ENCODE data around the gene PIWIL1.

The PIWIL1 gene

DNA sequence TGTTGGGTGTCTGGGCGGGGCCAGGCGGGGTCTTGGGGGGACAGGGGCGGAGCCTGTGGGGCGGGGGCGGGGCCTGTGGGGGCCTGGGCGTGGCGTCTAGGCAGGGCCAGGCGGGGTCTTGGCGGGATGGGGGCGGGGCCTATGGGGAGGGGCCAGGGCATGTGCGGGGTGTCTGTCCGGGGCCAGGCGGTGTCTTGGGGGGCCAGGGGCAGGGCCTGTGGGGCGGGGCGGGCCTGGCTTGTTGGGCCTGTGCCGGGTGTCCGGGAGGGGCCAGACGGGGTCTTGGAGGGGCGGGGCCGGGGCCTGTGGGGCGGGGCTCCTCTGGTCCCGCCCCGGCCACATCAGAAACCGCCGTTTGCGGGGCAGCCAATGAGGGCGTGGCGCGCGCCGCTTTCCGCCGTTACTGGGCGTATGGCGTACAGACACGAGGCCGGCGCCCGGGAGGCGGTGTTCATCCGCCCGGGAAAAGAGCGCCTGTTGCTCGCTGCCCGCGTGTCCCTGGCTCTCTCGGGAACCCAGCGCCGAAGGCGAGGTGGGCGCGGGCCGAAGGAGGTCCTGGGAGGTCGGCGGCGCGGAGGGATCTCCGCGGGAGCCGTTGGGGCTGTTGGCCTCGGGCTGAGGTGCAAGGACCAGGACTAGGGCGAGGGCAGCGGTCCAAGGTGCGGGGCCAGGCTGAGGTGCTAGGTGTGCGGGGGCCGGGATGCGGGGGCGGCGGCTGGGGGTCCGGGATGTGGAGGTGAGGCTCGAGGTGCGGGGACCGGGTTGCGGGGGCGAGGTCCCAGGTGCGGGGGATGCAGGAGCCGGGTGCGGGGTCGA is at the start of gene PIWIL1:
TSS of gene PIWIL1 (plus strand) at position 400 of the 816 bp plus-strand sequence. CDS start 4,705 bp downstream, outside the sequence.
- DNase-seq, result no peak

DNA sequence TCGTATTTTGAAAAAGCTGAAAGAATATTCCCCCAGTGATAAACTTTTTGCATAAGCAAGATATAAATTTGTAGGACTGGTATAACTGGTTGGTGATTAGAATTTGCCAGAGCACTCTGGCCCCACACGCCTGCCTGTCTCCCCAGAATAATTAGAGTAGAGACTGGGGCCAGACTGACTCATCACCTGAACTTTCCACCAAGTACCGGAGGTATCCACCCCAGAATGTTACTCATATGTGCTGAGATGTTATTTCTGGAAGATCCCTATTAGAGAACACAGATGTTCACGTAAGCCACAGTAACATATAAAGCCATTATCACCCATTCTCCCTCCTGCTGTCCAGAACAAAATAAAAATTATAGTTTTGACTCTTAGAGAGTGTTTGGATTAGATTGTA is 49.5 kb upstream of the PIWIL1 start:
- DNase-seq, result no peak

DNA sequence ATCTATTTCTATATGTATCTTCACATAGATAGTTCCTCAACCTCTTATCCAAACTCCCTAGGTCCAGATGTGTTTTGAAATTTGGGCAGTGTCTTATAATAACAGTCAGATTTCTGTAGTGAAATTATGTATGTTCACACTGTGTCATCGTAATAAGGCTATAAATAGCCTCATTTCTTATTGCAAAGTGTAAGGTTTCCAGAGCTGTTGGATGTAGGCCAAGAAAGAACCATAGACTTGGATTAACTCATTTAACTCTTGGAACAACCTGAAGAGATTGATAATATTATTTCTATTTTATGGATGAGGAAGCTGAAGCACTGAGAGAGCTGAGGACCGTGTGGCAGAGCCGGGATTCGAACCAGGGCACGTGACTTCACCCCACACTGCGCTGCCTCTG is 49.0 kb upstream of the PIWIL1 start:
- no peak for DNase-seq

DNA sequence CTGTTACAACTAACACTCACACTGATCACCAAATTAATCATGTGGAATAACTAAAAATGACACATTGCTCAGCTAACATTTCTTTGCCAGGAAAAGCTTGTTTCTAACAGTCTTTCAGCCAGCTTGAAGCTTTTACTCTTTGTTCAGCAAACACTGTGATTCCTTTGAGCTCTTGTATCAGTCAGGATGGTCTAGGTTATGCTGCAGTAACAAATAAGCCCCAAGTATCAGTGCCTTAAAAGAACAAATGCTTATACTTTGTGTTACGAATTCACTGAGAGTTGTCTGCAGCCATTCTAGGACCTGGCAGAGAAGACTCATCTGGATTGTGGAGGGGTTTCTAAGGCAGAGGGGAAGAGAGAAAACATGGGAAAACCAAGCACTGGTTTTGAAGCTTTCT is 47.6 kb upstream of the PIWIL1 start:
- DNase-seq, result no peak

DNA sequence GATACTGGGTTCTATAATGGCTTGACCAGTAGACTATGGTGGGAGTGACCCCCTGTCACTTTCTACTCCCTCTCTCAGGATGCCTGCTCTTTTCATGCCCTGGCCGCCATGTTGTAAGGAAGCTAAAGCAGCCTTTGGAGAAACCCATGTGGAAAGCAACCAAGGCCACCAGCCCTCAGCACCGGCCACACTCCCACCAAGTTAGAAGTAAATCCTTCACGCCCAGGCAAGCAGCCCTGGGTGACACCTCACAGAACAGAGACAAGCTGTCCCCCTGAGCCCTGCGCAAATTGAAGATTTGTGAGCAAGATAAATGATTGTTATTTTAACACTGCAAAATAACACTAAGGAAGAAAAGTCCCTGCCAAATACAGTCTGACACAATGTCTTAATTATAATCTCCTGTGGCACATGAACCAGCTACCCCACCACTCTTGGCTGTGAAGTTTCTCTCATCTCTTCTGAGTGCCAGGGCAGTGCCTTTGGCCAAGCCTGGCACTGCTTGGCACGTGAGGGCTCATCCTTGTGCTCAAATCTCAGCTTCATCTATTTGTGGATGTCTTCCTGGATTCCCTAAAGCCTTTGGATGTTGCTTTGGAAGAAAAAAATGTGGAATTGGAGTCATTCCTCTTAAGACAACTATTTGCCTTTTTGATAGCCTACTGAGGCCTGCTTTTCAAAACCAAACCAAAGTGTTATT is 39.2 kb upstream of the PIWIL1 start:
- DNase-seq, result no peak

DNA sequence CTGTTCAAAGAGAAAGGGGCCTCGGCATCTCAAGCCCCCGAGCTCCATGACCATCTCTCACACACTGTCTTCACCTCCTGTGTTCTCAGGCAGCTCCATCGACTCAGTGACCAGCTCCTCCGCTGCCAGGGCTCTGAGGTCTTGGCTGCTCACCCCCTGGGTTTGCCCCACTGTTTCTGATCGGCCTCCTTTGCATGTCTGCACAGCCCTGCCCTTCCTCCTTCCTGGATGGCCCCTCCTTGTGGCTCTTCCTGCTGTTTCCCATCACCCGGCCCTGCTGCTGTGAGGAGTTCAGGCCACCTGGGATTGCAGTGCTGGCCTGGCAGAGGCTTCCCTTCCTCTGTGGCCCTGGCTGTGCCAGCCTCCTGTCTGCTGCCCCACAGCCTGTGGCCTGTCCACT is 38.1 kb upstream of the PIWIL1 start:
- DNase-seq, result no peak

DNA sequence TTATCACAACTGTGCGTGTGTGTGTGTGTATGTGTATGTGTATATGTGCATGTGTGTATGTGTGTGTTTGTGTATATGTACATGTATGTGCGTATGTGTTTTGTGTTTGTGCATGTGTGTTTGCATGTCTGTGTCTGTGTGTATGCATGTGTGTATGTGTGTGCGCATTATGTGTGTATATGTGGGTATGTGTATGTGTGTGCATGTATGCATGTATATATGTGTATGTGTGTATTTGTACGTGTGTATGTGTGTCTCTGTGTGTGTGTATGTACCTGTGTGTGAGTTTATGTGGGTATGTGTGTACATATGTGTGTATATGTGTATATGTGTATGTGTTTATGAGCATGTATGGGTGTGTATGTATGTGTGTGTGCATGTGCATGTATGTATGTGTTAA is 37.6 kb upstream of the PIWIL1 start:
- no peak for DNase-seq

DNA sequence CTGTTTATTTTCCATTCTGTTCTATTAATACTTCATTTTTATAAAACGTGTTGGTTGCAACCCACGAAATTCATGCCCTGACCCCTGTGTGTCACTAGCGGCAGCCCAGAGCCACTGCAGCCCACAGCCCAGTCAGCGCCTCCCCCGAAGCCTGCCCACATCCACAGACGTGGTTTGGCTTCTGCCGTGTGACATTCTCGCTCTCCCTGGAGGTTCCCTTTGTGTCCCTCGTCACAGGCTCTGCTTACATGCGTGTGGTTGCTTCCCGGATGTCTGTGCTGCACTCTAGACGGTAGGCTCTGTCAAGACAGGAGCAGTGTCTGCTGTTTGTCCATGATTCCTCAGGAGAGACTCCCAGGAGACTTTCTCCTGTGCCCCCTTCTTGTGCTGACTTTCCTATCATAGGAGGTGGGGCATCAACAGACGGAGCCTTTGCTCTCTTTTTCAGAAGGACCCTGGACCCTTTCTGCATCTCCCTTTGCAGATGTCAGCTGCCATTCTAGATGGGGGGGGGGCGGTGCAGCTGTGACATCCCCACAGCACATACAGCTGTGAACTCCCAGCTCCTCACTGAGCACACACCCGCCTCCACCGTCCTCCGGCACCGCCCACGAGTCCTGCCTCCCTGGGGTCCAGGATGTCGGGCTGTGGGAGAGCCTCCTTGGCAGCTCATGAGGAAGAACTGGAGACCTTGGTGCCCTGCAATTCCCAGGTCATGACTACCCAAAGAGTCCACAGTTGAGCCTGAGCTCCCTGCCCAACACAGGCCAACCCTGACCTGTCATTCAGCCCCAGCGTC is 36.8 kb upstream of the PIWIL1 start:
- DNase-seq, result no peak

DNA sequence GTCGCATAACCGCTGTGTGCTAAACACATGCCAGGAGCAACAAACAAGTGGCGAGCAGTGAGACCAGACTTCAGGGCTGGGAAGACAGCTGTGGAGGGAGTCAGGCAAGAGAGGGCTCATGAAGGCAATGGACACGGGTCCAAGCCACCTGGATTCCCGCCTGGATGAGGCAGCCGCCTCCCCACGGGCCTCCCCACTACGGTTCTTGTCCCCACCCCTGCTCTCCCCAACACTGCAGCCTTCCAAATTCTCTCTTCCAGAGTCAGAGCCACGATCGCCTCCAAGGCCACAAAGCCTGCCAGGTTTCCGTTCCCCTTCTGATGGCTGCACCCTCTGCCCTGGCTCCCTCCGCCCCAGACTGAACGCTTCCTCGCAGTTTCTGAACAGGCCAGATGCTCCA is 36.1 kb upstream of the PIWIL1 start:
- DNase-seq, result no peak

DNA sequence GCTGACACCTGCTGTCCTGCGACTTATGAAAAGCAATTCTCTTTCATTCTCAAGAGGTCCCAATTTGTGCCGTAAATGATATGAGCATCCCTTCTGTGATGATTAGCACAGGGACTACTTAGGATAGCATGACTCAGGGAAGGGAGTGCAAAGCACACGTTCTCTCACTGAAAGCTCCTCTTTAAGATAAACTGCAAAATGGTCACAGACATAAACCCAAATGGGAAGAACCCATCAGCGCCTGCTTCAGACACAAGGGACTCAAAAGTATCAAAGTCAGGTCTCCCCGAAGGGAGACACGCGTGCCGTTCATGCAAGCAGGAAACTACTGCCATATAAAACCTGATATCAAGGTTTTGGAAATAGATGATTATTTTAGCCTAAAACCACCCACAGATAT is 33.9 kb upstream of the PIWIL1 start:
- no peak for DNase-seq

DNA sequence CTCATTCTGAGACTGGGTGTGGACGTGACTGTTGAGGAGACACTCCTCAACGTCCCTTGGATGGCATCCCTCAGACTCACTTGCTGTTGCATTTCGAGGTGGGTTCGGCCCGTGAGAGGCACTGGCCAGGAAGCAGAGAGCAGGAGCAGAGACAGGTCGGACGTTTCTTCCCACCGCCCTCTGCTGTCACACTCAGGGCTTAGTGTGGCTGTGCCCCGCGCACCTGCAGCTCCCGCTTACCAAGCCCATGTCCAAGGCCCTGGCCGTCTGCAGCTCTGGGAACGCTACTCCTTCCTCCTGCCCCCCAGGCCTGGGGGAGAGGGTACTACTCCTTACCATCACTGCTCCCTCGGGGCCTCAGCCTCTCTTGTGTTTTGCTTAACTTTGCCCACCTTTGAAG is 29.8 kb upstream of the PIWIL1 start:
- no peak for DNase-seq

DNA sequence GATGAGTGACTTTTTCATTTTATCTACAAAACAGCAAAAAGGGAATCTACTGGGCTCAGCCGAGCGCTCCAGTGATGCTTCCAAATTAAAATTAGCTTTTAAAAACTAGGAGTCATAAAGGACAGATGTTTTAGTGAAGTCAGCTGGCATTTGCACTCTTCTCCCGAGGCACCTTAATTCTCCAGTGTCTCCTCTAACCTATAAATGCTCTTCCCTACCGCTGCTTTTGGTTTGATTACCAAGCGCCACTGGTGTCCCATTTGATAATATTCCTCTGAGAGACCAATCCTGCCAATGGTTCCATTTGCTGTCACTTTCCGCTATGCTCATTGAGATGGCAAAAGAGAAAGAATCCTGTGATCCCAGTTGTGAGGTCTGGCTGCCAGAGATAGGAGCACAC is 29.3 kb upstream of the PIWIL1 start:
- DNase-seq, result no peak

DNA sequence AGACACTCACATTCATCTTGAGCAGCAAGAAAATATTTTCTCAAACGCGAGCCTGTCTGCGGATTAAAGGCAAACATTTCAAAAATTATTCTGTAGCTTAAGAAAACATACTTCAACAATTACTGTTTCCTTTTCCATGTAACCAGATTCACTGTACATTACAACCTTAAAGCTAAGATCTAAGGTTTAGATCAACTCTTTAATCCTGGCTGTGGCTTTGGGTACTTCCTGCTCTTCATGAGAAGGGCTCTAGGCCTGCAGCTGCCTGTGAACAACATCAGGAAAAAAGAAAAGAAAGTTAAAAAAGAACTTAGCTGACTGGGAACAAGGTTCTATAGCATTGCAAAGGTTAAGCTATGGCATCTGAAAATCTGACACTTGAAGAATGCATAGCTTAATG is 21.4 kb upstream of the PIWIL1 start:
- no peak for DNase-seq

DNA sequence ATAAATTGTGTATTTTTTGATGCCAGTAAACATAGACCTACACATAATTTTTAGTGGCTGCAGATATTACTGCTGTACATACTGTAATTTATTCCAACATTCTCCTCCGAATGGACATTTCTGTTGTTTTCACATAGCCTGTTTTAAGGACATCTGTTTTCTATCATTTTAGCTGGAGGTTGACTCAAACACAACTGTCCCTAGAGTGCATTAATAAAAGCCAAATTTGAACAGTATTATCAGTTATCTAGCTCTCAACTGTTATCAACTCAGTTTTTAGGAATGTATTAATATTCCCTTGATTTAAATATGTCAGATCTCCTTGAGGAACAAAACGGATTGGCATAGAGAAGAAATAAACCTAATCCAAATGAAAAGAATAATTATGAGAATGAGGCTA is 17.2 kb upstream of the PIWIL1 start:
- DNase-seq, result no peak

DNA sequence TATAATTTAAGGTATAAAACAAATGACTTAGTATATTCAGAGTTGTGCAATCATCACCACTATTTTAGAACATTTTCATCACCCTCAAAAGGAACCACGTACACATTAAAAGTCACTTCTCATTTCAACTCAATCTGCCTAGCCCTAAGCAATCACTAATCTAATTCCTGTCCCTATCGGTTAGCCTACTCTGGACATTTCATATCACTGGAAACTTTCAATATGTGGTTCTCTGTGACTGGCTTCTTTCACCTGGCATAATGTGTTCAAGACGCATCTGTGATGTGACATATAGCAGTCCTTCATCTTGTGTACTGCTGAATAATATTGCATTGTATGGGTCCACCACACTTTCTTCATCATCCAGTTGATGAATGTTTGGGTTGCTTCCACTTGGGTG is 15.4 kb upstream of the PIWIL1 start:
- no peak for DNase-seq

DNA sequence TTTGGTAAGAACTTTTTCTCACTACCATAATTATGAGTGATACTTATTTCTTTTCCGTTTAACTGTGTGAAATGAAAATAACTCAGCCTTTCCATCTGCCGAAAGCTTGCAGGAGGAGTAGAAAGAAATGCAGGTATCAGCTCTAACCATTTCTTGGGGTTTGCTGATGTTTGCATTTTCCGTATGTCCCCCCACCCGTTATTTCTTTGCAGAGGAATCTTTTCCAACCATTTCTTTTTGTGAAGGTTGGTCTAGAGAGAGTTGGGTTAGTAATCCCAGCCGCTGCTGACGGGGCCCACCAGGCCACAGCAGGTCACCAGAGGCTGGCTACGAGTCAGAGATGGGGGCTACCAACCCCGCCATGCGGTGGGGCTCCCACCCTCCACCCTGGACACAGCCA is 7.0 kb upstream of the PIWIL1 start:
- DNase-seq, result no peak

DNA sequence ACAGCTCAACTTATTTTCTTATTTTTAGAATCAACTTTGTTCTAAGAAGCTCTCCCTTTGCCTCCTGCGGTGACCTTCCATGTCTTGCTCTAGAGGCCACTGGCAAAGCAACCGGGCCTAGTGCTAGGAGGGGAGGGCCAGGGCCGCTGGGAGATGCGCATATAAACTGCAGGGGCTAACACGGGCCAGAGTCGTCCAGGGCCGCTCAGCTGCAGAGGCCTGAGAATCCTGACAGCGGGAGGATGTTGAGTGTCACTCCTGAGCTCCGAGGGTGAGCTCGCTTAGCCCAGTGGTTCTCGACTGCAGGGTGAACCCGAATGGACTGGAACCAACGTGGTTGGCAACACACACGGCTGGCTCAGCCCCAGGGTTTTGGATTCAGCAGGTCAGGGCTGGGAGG is 6.5 kb upstream of the PIWIL1 start:
- no peak for DNase-seq

DNA sequence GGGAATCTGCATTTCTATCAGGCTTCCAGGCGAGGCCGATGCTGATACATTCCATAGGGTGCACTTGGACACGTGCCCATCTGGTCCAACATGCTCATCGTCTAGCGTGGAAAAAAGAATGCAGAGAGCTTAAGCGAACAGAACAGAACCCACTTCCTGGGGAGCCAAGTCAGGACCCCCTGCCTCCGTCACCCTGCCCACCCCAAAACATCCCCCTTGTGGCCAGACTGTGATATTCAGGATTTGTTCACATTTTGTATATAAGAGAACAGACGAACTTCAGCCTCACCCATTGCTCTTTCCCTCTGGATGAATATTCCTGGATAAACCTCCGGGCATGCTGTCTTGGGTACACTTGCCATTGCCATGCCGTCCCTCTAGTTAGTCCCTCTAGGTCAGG is 4.3 kb upstream of the PIWIL1 start:
- no peak for DNase-seq

DNA sequence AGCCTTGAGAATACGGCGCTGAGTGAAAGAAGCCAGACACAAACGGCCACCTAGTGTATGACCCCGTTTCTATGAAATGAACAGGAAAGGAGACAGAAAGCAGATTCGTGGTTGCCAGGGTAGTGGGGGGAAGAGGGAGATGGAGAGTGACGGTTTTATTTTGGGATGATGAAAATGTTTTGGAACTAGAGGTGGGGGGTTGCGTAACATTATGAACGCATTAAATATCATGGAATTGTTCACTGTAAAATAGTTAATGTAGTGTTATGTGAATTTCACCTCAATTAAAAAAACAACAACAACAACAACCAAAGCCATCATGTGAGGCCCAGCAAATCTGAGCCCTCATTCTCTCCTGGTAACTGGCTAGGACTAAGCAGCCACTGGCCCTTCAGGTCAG is 3.3 kb upstream of the PIWIL1 start:
- DNase-seq, result no peak

DNA sequence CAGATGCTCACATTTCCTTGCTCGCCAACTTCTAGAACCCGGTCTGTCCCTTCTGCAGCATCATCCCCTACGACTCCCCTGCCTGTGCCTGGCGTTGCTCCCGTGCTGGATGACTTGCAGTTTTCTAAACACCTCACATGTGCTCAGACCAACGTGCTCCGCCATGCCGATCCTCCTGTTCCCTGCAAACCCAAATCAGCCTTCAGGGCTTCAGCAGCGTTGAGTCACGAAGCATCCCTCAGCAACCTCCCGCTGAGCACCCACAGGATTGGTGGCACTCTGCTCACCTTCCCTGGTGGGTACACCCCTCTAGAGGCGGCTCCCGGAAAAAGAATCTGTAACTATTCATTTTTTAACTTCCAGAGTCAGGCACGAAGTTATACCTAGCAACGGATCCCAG is 2.8 kb upstream of the PIWIL1 start:
- no peak for DNase-seq

DNA sequence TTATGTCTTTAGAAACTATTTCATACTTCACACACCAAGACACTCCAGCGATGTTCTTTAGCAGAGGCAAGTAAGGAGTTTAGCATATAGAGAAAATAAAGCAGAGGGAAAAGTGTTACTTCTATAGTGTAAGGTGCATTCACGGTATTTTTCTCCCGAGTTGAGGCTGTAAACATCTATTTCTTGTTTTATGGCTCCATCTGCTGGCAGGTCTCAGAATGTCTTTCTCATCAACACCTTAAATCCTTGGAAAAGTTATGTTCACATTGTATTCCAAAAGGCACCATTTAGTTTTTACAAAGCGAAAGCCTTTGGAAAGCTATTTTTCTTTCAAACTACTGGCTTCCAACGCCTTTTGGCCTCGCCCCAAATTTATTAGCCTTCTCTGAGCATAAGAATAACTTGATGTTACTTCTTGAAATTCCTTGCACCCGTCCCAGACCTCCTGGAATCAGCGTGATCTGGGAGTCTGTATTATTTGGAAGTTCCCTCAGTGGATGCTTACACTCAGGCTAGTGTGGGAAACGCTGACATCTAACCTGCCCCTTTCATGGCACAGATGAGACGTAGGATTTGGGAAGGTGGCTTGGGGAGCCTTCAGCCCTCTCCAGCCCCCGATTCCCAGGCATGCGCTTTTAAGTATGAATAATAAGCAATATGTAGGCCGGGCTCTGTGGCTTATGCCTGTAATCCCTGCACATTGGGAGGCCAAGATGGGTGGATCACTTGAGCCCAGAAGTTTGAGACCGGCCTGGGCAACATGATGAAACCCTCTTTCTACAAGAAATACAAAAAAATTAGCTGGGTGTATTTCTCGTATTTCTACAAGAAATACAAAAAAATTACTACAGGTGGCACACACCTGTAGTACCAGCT is 1.9 kb upstream of the PIWIL1 start:
- DNase-seq, result peak; percentile 30

DNA sequence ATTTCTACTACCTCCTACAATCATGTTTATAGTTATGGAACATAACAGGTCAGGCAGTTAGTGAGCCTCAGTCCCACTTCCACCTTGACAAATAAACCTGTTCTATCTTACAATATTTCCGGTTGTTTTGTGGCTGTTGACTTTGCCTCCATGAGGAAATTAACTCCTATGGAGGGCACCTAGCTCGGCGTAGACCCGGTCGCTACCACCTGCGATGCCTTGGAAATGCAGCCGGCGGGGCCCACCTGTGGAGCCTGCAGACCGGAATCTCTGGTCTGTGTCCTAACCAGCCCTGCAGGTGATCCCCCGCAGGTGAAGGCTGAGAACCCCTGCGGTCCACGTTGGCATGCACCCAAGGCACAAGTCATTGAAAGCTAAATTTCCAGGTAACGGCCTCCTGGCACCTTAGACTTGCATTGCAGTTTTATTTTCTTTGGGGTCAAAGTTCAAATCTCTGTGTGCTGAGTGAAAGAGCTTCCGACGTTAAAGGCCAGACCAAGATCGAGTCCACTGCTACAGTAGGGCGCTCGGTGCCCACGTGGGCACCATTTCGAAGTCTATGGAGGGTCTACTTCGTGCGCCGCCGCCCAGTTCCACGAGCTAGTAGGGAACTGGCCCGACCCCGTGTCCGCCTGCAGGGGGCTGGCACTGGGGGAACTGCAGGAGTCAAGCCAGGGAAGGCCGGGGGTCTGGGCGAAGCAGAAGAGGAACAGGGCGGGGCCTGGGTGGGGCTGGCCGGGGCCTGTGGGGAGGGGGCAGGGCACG is 782 bp upstream of the PIWIL1 start:
- no peak for DNase-seq
